CD4-positive, alpha-beta T cell treated with Interleukin-6 at 100 ng/mL for 8 hours (primary cell): ENCODE results near the gene KANSL1.
"Not testable (repeated sequence)": the region's sequence is repeated elsewhere in the genome, so short reads cannot be mapped to it uniquely, and the experiment has no call there.

ENCODE experiments used
- DNase-seq: peaks from one replicate; pipeline ENCODE4 v3.0.0-alpha.2; 2020; ENCODE audit warnings: mixed read lengths, low spot score

The KANSL1 gene

DNA sequence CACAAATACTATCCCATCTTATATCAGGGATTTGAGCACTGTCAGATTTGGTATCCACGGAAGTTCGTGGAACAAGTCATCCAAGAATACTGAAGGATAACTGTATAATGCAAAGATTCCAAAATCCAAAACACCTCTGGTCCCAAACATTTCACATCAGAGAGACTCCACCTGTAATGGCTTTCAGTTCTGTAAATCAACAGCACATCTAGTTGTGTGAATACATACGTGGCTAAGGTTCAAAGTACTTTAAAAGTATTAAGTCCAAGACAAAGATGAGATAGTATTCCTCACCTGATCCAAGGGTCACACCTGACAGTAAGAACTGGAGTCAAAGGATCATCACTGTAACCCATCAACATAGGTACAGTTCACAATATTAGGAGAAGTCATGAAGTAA is 54.8 kb downstream of the KANSL1 start:
- no peak for DNase-seq

DNA sequence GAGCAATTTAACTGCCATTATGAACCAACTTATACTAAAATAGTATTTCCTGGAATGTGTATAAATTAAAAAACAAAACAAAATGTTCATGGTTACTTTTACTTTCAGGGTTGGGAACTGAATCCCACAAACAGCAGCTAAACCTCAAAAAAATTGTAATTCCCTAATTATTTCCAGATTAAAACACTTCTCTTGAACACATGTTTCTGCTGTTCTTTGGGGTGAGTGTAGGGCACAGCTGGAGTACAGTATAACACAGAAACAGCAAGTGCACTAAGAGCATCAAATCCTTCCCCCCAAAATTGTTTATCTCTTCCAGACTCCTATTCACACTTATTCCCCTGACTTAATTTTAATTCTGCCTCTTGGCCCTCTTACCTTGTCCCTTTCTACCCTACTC is 56.4 kb downstream of the KANSL1 start:
- no peak for DNase-seq

DNA sequence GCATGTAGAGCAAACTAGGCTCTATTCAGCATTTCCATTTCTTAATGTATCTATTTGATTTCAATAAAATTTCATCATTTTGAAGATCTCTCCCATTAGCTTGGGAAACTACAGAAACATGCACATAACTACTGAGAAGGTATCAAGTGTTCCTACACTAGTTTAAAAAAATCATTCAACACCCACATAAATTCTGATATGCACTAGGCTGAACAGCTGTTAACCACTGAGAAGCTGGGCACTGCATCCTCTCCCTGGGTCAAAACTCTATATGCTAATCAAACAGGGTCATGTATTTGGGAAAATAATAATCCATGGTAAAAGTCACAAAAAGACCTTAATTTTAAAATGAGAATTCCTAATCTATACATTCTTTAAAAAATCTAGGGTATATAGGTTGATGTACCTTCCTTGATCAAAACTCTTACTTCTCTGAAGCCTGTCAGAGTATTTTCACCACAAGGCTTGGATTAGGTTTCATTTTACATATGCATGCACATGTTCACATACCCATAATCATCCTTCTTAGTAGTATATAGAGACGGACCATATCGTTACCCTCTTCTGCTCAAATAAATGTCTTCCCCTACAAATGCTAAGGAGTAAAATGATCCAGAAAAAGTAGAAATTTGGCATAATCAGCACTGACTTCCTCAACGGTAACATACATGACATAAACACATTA is 57.2 kb downstream of the KANSL1 start:
- DNase-seq = no peak

DNA sequence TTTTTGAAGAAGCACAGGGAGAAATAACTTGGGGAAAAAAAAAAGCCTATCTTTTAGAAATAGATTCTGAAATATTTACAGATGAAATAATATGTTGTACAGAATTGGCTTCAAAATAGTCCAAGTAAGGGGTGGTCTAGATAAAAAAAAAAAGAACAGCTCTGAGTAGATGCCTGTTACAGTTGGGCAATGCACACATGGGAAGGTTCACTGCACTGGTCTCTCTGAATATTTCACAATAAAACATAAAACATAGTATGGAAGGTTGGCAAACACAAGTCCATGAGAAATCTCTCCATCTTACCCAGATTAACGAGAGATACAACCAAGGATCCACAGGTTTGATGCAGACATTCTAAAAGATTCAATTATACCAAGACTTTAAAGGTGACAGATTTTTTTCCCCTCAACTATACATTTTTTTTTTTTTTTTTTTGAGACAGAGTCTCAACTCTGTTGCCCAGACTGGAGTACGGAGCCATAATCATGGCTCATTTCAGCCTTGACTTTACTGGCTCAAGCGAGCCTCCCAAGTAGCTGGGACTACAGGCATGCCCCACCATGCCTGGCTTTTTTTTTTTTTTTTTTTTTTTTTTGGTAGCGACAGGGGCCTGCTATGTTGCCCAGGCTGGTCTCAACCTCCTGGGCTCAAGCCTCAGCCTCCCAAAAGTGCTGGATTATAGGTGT is 58.0 kb downstream of the KANSL1 start:
- DNase-seq = no peak

DNA sequence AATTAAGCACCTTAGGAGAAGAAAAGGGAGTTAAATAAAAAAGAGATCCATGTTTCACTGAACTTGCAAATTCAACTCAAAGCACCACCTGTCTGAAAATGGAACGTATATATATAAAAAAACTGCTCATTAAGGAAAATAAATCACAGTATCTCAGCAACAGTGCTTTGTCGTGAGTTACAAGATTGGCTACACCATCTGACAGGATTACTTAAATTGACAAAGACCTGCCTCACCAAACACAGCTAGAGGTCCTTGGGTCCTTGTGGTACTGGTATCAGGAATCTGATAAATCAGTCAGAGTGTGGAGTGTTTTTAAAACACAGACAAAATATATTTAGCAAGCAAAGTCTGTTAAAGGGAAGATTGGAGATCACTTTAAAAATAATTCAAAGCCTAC is 63.9 kb downstream of the KANSL1 start:
- DNase-seq = no peak

DNA sequence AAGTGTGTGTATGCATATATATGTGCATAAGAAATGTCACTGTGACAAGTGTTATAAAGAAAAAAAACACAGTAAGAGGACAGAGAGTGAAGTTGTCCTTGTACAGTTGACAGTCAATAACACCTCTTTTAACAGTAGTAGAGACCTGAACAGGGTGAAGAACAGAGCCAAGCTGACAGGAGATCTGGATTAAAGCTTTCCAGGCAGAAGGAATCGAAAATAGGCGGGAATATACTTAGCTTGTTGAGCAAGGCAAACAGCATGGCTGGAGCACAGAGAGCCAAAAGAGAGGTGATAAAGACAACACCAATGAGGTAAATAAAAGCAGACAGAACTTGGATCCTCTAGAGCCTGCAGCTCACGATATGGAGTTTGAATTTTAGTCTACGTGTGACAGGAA is 64.8 kb downstream of the KANSL1 start:
- DNase-seq = no peak

DNA sequence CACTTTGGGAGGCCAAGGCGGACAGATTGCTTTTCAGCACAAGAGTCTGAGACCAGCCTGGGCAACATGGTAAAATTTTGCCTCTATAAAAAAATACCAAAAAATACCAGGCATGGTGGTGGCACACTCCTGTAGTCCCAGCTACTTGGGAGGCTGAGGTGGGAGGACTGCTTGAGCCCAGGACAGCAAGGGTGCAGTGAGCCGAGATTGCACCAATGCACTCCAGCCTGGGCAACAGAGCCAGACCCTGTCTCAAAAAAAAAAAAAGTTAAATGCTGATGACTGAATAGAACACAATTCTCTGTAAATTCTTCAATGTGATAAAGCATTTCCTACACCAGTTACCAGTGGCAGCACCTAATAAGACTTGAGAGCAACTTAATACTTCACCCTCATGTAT is 65.7 kb downstream of the KANSL1 start:
- no peak for DNase-seq

DNA sequence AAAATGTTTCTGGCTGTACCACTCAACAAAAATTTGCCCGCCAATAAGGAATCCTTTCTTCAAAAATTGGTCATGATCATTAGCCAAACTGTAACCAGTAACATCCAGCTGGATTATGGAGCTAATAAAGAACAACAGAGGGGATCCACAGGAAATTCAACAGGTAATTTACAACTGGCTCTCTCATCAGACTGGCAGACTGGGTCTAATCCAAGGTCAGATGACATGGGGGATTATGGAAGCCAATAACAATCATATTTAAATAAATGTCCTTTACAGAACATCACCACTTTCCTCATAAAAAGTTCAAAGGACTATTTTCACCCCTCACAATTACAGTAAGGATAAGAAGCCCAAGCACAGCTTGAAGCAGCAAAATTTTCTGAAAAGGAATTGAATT is 66.4 kb downstream of the KANSL1 start:
- DNase-seq = no peak

DNA sequence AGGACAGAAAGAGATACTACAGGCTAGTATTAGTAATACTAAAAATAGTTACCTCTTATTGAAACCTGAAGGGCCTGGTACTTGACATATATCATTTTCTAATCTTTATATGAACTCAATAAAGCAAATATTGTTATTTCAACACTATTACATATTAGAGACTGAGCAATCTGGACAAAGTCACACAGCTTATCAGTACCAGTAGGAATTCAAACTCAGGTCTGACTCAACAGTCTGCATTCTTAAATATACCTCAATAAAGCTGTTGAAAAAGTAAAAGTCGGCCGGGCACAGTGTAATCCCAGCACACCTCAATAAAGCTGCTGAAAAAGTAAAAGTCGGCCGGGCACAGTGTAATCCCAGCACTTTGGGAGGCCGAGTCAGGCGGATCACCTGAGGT is 67.4 kb downstream of the KANSL1 start:
- no peak for DNase-seq

DNA sequence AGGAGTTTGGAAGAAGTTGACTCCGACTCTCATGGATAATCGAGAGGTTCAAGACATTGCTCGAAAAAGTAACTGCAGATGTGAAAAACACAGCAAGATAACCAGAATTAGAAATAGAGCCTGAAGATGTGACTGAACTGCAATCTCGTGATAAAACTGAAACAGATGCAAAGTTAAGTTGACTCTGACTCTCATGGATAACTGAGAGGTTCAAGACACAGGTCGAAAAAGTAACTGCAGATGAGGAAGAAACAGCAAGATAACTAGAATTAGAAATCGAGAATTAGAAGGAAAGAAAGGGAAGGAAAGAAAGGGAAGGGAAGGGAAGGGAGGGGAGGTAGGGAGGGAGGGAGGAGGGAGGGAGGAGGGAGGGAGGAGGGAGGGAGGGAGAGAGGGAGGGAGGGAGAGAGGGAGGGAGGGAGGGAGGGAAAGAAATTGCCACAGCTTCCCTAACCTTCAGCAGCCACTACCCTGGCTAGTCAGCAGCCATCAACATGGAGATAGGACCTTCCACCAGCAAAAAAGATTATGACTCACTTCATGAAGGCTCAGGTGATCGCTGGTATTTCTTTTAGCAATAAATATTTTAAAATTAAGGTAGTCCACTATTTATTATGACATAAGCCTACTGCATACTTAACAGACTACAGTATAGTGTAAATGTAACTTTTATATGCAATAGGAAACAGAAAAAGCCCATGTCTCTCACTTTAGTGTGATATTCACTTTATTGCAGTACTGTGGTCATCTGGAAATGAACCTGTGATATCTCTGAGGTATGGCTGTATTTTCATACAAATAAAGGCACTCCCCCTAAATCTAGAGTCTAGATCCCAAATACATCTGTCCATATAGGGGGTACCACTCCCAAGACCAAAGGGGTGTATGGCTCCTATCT is 68.3 kb downstream of the KANSL1 start:
- no peak for DNase-seq

DNA sequence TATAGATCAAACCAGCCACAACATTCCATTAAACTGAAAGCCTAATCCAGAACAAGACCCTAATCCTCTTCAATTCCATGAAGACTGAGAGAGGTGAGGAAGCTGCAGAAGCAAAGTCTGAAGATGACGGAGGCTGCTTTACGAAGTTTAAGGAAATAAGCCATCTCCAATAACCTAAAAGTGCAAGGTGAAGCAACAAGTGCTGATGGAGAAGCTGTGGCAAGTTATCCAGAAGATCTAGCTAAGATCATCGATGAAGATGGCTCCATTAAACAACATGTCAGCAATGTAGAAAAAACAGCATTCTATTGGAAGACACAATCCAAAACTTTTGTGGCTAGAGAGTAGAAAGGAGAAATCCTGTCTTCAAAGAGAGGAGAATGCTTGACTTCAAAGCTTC is 69.6 kb downstream of the KANSL1 start:
- no peak for DNase-seq

DNA sequence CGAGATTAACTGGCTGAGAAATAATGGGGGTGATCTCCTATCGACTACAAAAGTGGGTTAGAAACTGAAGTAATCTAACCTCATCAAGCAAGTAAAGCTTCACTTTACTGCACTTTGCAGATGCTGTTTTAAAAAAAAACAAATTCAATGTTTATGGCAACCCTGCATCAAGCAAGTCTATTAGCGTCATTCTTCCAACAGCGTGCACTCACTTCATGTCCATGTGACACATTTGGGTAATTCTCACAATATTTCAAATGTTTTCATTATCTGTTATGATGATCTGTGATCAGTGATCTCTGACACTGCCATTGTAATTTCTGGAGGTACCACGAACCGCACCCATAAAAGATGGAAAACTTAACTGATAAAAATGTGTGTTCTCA is 70.8 kb downstream of the KANSL1 start:
- no peak for DNase-seq

DNA sequence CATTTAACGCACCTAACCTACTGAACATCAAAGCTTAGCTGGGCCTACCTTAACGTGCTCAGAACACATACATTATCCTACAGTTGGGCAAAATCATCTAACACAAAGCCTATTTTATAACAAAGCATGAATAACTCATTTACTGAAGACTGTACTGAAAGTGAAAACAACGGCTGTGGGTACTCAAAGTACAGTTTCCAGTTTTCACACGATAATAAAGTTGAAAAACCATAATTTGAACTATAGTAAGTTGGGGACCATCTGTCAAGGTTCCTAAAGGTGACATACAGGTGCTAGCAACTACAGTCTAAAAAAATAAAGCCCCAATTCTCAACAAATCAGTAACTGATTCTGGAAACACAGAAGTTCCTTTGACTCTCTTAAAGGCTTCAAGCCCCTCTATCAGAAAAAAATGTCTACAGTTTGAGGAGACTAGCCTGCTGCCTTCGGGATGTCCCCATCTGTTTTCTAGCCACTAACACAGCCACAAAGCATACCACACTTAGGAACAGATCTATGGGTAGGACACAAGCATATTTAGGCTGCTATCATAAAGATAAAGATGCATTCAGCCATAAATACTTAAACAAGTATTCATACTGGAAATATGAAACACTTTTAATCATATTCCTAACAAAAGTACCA is 71.3 kb downstream of the KANSL1 start:
- DNase-seq = no peak

DNA sequence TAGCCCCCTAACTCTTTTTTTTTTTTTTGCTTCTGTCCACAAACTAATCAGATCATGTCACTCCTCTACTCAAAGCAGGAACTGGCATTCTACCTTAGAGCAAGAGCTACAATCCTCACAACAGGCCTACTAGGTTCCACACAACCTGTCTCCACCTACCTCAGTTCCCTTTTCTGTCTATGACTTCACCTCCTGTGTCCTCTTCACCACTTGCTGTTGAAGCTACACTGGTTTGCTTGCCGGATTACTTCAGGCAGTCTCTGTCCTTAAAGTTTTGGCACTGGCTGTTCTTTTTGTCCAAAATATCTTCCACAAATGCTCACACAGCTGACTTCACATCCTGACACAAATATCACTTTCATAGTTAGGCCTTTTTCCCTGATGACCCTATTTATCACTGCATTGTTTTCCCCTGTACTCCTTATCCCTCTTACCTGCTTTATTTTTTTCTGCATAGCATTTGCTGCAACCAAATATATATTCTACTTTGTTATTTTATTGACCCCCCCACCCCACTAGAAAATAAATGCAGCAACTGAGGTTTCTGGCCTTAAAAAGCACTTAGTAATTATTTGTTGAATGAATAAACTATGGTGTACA is 72.0 kb downstream of the KANSL1 start:
- no peak for DNase-seq

DNA sequence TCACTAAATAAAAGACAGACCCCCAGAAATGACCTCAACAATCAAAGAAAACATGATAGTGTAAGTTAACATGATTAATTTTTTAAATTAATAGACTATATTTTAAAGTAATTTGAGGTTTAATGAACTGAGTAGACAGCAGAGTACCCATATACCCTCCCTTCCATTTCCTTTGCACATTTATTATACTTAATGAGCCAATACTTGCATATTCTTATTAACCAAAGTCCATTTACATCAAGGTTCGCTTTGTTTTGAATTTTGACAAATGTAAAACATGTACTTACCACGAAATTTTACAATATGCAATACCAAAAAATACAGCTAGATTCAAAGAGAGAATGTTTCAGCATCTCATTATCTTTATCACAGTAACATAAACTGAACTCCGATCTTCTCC is 72.7 kb downstream of the KANSL1 start:
- DNase-seq = no peak

DNA sequence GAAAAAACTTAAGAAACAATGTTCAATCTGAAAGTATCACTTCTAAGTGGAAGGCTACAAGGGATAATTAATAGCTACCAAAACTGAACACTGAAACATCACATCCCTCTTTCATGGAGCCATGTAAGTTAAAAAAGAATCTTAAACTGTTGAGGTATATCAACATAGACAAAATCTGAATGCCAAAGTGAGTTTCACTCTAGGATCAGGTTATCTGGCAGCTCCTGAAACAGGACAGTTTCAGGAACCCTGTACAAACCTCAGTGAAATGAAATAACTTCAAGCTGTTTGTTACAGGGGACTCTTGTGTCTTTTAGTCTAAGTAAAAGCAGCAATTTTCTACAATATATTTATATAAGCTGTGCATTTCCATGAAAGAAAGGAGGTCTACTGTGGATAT is 73.2 kb downstream of the KANSL1 start:
- DNase-seq = no peak

DNA sequence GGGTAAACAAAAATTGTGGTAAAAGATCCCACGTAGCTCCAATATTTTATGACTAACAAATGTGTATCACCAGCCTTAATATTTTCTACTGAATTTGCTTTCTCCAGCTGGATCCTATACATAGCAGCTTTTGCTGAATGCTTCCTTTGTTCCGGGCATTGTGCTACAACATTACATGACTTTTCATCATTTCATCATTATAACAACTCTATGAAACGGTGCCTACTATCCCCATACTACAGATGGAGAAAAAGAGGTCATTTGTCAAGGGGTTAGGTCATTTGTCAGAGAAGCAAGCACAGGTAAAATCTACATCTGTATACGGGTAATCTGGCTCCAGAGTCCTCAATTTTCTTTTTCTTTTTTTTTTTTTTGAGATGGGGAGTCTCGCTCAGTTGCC is 74.3 kb downstream of the KANSL1 start:
- no peak for DNase-seq

DNA sequence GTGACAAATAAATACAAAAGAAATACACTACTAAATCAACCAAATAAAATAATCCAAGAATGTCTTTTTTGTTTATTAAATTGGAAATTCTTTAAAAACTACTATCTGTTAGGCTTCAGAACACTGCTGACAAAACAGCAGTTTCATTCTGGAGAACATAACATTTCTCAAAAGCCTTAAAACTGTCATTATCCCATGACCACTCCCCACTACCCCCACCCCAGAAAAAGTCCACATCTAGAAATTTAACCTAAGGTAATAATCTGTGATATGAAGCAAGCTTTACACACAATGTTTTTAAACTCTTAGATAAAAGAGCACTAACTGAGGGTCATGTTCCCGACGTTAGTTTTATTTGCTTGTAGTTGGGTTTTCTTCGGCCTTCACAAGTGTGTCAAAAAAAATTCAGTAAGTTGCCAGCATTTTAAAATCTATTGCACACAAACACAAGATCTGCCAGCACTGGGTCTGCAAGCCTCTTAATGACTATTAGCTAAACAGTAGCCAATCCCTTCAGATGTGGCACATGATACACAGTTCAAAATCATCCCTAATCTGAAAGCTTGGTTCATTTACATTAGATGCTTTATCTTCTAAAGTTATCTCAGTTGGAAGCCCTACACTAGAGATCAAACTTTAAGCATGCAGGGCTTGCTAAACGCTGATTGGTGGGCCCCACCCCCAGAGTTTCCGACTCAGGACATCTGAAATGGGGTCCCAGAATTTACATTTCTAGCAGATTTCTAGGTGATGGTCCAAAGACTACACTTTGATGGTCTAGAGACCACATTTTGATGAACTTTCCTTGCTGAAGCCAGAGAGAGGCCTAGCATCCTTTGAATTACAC is 75.2 kb downstream of the KANSL1 start:
- no peak for DNase-seq

DNA sequence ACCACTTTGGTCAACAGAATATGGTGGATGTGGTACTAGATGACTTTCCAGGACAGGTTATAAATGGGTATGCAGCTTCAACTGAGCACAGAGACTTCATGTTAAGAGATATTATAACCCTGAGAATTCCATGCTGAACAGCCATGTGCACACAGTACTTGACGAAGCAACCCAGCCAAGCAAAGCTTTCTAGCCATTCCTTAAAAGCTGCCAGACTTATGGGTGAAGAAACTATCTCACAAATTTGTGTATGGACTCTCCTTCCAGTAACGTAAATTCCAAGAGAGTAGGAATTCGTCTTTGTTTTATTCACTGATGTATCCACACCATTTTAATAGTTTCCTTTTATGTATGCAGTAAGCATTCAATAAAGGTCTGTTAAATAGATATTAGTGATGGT is 76.1 kb downstream of the KANSL1 start:
- no peak for DNase-seq

DNA sequence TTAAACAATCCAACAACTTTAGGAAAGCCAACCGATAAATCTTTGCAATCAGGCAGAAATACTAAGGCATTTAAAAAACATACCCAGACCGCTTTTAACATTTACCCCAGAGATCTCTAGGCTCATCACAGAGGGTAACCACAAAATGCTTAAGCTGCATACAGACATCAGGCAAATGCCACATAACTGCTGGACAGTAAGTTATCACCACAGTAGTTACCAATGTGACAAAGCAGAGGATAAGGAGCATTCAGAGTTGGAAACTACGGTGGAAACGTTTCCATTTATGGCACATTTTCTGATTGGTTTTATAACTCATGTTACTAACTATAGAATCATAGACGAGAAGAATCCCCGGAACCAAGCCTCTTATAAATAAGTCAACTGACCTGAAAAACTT is 77.5 kb downstream of the KANSL1 start:
- no peak for DNase-seq

DNA sequence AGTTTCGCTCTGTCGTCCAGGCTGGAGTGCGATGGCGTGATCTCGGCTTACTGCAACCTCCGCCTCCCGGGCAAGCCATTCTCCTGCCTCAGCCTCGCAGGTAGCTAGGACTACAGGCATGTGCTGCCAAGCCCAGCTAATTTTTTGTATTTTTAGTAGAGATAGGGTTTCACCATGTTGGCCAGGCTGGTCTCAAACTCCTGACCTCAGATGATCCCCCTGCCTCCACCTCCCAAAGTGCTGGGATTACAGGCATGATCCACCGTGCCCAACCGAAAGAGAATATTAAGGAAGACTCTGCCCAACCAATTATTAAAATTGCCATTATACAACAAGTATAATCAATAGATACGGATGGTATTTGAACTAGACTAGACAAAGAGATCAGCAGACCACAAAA is 82.0 kb downstream of the KANSL1 start:
- not testable (repeated sequence) for DNase-seq
